Upper lobe of right lung (tissue), 1 donor: Measurements from ENCODE around the gene TNFSF10. TPM values are rescaled to one million over a fixed set of nuclear protein-coding genes. Genes with fewer than 3 reads are reported as not detected.

ENCODE experiments used
- ATAC-seq: fragments of 200-7000 bp; cut with Tn5 transposase; one replicate; pipeline ENCODE4 v1.9.1; 2020; ENCODE audit warnings: mild to moderate bottlenecking, moderate library complexity
- DNase-seq: peaks from one replicate; pipeline ENCODE4 v3.0.0-alpha.2; 2020
- H3K27ac ChIP-seq: fragments of 200-600 bp; one replicate; pipeline ENCODE4 v1.8.0; 2022
- H3K27me3 ChIP-seq: fragments of 200-600 bp; one replicate; pipeline ENCODE4 v1.8.0; 2022; ENCODE audit warnings: mild to moderate bottlenecking
- H3K36me3 ChIP-seq: fragments of 200-600 bp; one replicate; pipeline ENCODE4 v1.8.0; 2022
- H3K4me1 ChIP-seq: fragments of 200-600 bp; one replicate; pipeline ENCODE4 v1.8.0; 2022
- H3K4me3 ChIP-seq: fragments of 200-600 bp; one replicate; pipeline ENCODE4 v1.8.0; 2022; ENCODE audit warnings: mild to moderate bottlenecking
- H3K9me3 ChIP-seq: fragments of 200-600 bp; one replicate; pipeline ENCODE4 v1.8.0; 2022
- CTCF ChIP-seq: fragments of 200-600 bp; IDR thresholded peaks from one replicate; pipeline ENCODE4 v1.8.0; 2022; ENCODE audit warnings: antibody characterized with exemption
- intact Hi-C: fragments of 100-400 bp; cut with DNase I; formaldehyde crosslinking; loops from one replicate; pipeline ENCODE4 v1.11.0; 2022
- total RNA-seq: library from RNA; stranded (reverse); fragmentation: NEBNext Ultra II Directional; extraction: Animal tissue kit (Norgen Biotek cat#: 25700); gene quantifications from one replicate; pipeline ENCODE4 v1.2.1, GENCODE V29; 2021
- donor health status: DM: no; HTN: yes; CAD: no; lungs with severe emphysema.

TNFSF10 gene
- total RNA-seq, 1 donor from 2014 or later = 140 TPM

GRCh38 chr3:172470588-172470987, 52.6 kb downstream of the TNFSF10 start:
- TF ChIP-seq CTCF = no peak
- H3K36me3 ChIP-seq = no peaks in the 10 kb centered on the region
- ATAC-seq = no peak
- no peaks in the 10 kb centered on the region for H3K4me1 ChIP-seq
- H3K4me3 ChIP-seq = no peak overlapping the region
- no peaks in the 10 kb centered on the region for H3K27me3 ChIP-seq
- intact Hi-C loops = no loop called here
- DNase-seq = no peak
- no peak overlapping the region for H3K27ac ChIP-seq
- H3K9me3 ChIP-seq = no peaks in the 10 kb centered on the region

DNA sequence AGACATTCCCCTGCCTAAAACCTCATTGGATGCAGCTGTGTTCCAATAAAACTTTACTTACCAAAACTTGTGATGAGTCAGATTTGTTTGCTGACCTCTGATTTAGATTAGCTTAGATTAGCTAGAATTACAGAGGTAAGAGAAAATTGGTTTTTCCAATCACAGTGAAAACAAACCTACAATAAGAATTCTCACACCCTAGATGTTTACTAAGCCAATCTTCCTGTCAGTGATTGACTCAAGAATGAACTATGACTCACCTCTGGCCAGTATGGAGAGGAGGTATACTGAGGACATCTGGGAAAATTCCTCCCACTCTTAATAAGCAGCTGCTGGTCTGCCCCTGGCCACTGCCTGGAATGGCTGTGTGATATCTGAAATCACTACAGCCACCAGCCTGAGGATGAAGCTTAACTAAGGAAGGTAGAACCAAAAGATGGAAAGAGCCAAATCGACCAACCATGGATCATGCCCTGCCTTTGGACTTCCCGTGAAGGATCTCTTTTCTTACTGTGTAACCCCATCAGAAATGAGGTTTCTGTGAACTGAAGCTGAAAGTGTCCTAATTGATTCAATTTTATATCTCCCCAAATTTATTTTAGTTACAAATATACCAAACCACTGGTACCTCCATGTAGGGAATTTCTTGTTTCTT, 55.9 kb downstream of the TNFSF10 start:
- Histone ChIP-seq H3K4me1 (no peaks in the 10 kb centered on the region), H3K27me3 (no peaks in the 10 kb centered on the region), H3K36me3 (no peaks in the 10 kb centered on the region), H3K9me3 (no peaks in the 10 kb centered on the region), H3K4me3 (no peak overlapping the region), H3K27ac (no peak overlapping the region)
- DNase-seq = no peak
- ATAC-seq = no peak
- intact Hi-C loops = no loop called here
- no peak for TF ChIP-seq CTCF

DNA sequence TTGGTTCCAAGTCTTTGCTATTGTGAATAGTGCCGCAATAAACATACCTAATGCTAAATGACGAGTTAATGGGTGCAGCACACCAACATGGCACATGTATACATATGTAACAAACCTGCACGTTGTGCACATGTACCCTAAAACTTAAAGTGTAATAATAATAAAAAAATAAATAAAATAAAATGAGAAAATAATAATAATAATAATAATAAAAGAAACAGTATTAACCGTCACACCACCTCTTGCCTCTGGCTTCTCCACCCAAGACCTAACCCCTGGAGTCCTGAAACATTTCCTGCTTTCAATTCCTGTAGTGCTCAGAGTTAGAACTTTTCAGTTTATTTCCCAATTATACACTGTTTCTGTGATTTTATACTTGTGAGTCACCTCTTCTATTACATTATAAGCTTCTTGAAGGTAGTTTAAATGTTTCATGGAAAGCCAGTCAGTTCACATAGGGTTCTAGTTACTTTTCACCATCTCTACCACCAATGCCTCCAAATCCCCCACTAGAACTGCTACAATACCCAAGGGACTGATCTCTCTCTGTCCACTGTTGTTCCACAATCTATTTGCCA, 56.6 kb downstream of the TNFSF10 start:
- H3K27me3 ChIP-seq = no peaks in the 10 kb centered on the region
- no peak overlapping the region for H3K27ac ChIP-seq
- H3K9me3 ChIP-seq = no peaks in the 10 kb centered on the region
- no peak for TF ChIP-seq CTCF
- DNase-seq = no peak
- ATAC-seq = no peak
- no peaks in the 10 kb centered on the region for H3K36me3 ChIP-seq
- no peaks in the 10 kb centered on the region for H3K4me1 ChIP-seq
- H3K4me3 ChIP-seq = no peak overlapping the region
- intact Hi-C loops = no loop called here

- Histone ChIP-seq H3K27ac (no peak overlapping the region), H3K36me3 (no peaks in the 10 kb centered on the region), H3K27me3 (no peaks in the 10 kb centered on the region), H3K4me3 (no peak overlapping the region), H3K4me1 (no peaks in the 10 kb centered on the region), H3K9me3 (no peaks in the 10 kb centered on the region)
- DNase-seq (no peak), ATAC-seq (no peak)
- no peak for TF ChIP-seq CTCF
- intact Hi-C loops = no loop called here
Measured at GRCh38 chr3:172465281-172465680, 57.9 kb downstream of the TNFSF10 start.

DNA sequence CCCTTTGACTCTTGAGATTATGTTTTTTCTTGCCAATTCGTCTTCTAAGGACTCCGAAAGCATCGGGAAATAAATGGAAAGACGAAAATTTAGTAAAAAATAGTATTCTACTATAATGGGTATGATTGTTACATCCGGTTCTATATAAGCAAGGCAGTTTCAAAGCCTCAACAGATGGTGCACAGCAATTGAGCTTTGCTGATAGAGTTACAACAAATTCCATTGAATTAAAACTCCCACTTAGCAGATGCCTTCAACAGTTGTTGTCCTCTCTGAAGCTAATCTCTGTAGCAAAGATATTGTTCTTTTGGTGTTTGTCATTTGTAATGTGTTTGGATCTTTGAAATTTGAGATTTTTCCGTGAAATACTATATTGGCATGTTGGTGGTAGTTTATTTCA, 58.9 kb downstream of the TNFSF10 start:
- H3K27ac ChIP-seq = no peak overlapping the region

More for the DNA sequence above, 58.9 kb downstream of the TNFSF10 start:
- intact Hi-C loops = no loop called here
- no peak for TF ChIP-seq CTCF
- H3K9me3 ChIP-seq = no peaks in the 10 kb centered on the region
- no peaks in the 10 kb centered on the region for H3K27me3 ChIP-seq
- DNase-seq (no peak), ATAC-seq (no peak)
- no peaks in the 10 kb centered on the region for H3K4me1 ChIP-seq
- no peak overlapping the region for H3K4me3 ChIP-seq
- no peaks in the 10 kb centered on the region for H3K36me3 ChIP-seq
